GM18511 (cell line): ENCODE results near the gene RAPGEF5.

Source experiments
- ATAC-seq: cut with Tn5 transposase; IDR thresholded peaks from one replicate; pipeline ENCODE4 v1.9.1; 2021; ENCODE audit warnings: mild to moderate bottlenecking, moderate library complexity; ENCODE audit not compliant: unreplicated experiment

RAPGEF5 gene

GRCh38 chr7:22380333-22380732 lies 23.4 kb upstream of the RAPGEF5 start:
- ATAC-seq = no peak

- no peak for ATAC-seq
Observed at GRCh38 chr7:22378199-22378980, 21.4 kb upstream of the RAPGEF5 start.

- no peak for ATAC-seq
Observed at GRCh38 chr7:22377703-22378102, 20.7 kb upstream of the RAPGEF5 start.

GRCh38 chr7:22375359-22376048 lies 18.6 kb upstream of the RAPGEF5 start:
- no peak for ATAC-seq

GRCh38 chr7:22373911-22374310 lies 17.0 kb upstream of the RAPGEF5 start:
- ATAC-seq = no peak

- no peak for ATAC-seq
Observed at GRCh38 chr7:22373388-22373787, 16.4 kb upstream of the RAPGEF5 start.

GRCh38 chr7:22372863-22373262 lies 15.9 kb upstream of the RAPGEF5 start:
- no peak for ATAC-seq

- no peak for ATAC-seq
Observed at GRCh38 chr7:22371878-22372277, 14.9 kb upstream of the RAPGEF5 start.

- ATAC-seq = no peak
Observed at GRCh38 chr7:22364900-22365299, 7.9 kb upstream of the RAPGEF5 start.

- no peak for ATAC-seq
Observed at GRCh38 chr7:22363756-22364422, 6.9 kb upstream of the RAPGEF5 start.

GRCh38 chr7:22361795-22362194 lies 4.8 kb upstream of the RAPGEF5 start:
- ATAC-seq = no peak

- ATAC-seq = no peak
Observed at GRCh38 chr7:22361320-22361719, 4.4 kb upstream of the RAPGEF5 start.

- no peak for ATAC-seq
Observed at GRCh38 chr7:22358820-22359697, 2.1 kb upstream of the RAPGEF5 start.

- ATAC-seq = no peak
Observed at GRCh38 chr7:22357311-22358175, 589 bp upstream of the RAPGEF5 start.

GRCh38 chr7:22356010-22356691 lies 803 bp downstream of the RAPGEF5 start:
- peak; percentile 29 for ATAC-seq

GRCh38 chr7:22355620-22356009 lies 1.3 kb downstream of the RAPGEF5 start:
- no peak for ATAC-seq

- ATAC-seq = no peak
Observed at GRCh38 chr7:22354462-22354861, 2.5 kb downstream of the RAPGEF5 start.

- no peak for ATAC-seq
Observed at GRCh38 chr7:22352887-22353286, 4.1 kb downstream of the RAPGEF5 start.

- no peak for ATAC-seq
Observed at GRCh38 chr7:22351878-22352277, 5.1 kb downstream of the RAPGEF5 start.
